Measurements from ENCODE around the gene RPL18A. TPM values are rescaled to one million over a fixed set of nuclear protein-coding genes. Genes with fewer than 3 reads are reported as not detected.

The RPL18A gene
- total RNA-seq, 1 donor from 2014 or later = 799 TPM

GRCh38 chr19:17841810-17842662 lies 17.7 kb upstream of the RPL18A start:
- DNase-seq = peak; percentile 93

DNA sequence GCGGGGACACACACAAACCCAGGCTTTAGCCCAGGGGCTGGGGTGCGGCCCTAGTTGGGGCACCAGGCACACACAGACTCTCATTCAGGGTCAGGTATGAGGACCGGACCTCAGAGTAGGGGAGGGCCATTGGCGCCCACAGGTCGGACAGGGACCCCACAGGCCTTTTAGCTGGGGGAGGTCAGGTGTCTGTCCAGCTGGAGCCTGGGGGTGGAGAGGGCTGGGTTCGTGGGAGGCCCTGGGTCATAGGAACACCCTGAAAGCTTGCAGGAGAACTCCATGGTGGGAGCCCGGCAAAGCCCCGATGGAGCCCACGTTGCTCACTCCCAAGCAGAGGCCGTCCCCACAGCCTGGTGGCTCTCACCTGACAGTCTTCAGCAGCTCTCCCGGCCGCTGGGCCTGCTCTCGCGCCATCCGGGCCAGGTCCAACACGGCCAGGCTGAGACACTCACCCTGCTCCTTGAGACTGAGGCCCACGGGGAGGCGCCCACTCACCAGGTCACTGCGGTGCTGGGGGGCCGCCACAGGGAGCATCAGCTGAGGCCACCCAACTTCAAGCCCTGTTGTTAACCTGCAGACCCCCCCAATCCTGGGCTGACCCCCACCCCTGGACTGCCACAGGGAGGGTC lies 16.9 kb upstream of the RPL18A start:
- DNase-seq = no peak

DNA sequence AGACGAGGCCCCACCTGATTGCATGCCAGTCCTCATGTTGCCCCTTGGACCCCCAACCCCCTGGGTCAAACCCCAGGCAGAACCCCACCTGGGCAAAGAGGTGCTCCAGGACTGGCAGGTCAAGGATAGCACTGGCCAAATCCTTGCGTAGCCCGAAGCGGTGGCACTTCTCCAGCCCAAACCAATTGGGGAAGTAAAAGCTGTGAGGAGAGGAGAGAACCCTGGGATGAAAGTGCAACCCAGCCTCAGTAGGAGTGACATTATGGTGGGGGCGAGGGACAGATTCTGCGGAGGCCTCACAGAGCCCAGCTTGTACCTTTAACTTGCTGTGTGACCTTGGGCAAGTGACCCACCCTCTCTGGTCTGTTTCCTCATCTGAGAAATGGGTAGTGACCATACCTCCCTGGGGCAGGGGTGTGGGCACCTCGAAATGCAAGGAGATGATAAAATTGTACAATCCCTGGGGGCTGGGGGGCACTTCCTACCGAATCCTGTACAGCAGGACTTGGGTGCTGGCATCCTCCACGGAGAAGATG lies 16.4 kb upstream of the RPL18A start:
- DNase-seq = no peak

GRCh38 chr19:17843908-17844490 lies 15.7 kb upstream of the RPL18A start:
- DNase-seq = no peak

- no peak for DNase-seq
Observed at GRCh38 chr19:17846146-17846545, 13.6 kb upstream of the RPL18A start.

DNA sequence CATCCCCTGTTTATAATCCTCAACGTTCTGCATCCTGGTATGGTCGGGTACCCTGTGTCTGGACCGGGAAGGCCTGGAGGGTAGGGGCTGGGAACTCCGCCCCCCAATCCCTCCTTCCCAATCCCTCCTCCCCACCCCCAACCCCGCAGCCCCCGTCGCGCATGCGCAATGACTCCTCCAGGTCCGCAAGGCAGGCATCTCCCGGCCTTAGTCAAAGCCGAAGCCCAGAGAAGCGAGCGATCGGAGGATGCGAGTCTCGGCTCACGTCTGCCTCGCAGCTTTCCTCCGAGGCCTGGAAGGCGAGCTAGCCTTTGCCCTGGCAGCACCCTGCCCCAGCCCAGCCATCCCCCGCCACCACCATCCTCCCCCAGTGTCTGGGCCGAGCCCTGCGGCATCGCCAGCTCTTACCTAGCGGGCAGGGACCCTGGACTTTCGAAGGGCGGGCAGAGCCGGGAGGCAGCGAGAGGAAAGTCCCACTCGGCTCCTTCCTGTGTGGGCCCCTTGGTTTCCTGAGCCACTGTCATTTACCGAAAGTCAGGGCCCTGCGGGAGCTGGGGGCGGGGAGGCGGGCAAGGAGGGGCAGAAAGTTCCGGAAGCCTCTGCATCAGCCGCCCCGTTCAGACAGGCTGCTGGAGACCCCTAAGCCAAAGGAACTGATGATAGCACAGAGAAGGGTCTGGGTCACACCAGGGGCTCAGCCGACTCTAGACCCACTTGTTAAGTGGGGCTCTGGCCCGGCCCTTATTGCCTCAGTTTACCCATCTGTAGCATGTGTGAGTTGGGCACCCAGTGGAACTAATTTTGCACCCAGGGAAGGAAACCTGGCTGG lies 12.0 kb upstream of the RPL18A start, which contains the start of gene JAK3:
TSS of gene JAK3 (minus strand) at position 445 of the 829 bp plus-strand sequence. CDS start 3,565 bp downstream, outside the sequence.
- peak; percentile 91 for DNase-seq

DNA sequence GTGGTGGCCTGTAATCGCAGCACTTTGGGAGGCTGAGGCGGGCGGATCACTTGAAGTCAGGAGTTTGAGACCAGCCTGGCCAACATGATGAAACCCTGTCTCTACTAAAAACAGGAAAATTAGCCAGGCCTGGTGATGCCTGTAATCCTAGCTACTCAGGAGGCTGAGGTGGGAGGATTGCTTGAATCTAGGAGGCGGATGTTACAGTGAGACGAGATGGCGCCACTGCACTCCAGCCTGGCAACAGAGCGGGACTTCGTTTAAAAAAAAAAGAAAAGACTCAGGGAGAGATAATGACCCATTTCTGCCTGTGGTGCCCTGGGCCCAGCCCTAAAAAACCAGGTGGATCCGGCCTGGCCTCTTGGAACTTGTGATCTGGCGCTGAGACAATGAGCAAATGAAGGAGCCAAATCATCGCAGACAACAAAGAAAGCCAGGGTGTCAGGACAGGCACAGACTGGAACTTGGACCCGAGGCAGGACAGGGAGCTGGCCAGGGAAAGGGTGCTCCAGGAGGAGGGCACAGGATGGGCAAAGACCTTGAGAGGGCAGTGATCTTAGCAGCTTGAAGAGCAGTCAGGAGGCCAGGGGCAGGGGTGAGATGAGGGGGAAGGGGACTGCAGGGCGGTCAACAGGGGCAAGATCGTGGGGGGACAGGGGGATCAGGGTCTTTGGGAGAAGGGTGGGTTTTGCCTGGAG lies 11.0 kb upstream of the RPL18A start:
- no peak for DNase-seq

DNA sequence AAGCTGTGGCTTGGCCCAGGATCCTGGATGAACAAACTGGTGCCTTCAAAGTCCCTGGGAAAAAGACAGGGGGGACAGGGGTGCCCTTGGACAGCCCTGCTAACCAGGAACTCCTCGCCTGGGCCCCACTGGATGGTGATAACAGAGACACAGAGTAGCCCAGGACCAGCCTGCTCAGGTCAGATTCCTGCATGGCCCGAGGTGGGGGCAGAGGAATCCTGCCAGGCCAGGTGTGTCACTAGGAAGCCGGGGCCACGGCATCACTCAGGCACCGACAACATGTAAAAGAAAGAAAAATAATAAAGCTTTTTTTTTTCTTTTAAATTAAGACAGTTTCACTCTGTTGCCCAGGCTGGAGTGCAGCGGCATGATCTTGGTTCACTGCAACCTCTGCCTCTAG lies 5.6 kb upstream of the RPL18A start:
- no peak for DNase-seq

DNA sequence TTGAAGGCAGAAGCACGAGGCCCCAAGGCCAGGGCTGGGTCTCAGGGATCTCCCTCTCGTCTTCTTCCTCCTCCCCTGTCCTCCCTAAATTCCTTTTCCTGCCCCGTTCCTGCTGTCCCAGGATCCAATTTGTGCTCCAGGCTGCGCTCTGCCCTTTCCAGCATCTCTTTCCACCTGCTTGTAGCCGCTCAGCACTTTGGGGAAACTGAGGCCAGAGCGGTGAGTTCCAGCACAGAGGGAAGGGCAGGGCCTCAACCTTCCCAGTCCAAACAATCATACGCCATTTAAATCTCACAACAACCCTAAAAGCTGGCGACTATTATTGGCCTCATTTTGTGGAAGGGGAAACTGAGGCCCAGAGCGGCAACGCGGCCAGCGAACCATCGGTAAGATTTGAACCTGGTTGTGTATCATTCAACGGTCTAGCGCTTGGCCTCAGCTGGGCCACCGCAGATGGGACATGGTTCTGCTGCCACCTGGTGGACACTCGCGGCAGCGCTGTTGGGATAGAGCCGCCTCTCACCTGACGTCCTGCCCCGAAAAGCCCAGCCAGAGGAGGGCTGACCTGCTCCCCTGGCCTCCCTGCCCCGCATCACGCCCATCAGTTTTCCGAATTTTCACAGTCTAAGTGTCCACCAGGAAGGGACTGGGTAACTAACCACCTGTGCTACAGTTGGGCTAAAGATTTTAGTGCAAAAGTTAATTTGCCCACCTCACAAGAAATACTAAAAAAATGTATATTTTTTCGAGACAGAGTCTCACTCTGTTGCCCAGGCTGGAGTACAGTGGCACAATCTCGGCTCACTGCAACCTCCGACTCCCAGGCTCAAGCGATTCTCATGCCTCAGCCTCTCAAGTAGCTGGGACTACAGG lies 4.2 kb upstream of the RPL18A start:
- peak; percentile 89 for DNase-seq

DNA sequence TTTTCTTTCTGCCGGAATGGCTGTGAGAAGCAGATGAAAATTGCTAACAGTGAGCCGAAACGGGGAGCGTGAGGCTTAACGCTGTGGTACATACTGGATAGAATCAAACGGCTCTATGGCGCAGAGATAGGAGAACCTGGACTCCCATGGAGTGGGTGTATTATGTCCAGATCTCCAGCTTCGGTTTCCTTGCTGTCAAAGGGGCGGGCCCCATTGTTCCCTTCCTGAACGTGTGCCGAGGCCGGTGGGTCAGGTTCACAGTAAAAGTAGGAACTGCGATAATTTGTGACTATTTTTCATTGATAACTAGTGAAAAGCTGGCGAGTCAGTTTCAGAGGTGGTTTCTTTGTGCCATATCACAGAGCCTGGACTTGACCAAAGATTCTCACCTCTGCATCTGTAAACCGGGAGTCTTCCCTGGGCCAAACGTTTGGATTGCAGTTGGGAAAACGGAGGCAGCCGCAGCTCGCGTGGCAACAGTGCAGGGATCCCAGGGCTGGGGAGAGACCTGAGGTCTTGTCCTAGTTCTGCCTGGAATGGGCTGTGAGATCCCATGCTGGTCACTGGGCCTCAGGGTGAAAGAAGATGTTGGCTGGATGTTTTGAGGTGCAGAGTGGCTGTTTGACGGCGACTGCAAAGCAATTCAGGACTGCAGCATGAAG lies 752 bp downstream of the RPL18A start:
- no peak for DNase-seq

DNA sequence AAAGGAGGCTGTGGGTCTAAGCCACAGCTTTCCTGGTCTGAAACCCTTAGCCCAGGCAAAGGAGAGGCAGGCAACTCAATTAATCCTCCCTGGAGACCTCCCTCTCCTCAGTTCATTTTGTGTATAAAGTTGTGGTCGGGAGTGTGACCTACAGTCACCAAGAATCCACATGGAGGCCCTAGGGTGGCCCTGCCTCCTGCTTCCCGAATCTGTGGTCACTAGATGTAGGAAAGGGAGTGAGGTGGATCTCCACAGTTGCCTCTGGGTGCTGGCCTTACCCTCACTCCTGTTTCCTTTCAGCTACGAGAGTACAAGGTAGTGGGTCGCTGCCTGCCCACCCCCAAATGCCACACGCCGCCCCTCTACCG lies 1.3 kb downstream of the RPL18A start:
- no peak for DNase-seq

DNA sequence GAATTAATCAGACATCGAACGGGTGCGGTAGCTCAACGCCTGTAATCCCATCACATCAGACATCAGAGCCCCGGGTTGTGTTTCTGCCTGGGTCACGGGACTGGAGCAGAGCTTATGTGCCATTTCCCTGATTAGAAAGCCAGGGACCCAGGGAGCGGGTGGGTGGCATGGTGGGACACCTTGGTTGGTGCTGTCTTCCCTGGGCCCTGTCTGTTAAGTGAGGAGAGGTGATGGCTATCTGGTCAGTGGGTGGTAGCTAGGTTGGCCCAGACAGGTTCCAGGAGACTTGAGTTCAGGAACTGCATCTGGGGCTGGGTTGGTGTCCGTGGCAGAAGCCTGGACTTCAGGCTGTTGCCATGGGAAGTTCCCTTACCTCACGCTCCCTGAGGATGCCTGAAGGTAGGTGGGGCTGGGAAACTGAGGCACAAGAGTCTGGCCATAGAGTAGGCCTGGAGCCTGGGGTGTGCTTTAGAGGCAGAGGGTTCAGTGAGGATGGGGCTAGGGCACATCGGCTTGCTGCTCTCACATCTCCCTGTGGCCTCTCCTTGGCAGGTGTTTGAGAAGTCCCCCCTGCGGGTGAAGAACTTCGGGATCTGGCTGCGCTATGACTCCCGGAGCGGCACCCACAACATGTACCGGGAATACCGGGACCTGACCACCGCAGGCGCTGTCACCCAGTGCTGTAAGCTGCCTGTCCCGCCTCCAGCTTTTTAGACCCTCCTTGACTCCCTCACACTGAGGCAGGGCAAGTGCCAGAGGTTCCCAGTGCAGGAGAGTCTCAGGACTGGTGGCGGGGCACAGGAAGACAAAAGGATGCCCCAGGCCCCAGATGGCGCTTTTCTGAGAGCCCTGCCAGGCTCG lies 2.1 kb downstream of the RPL18A start:
- no peak for DNase-seq

GRCh38 chr19:17862711-17863519 lies 3.2 kb downstream of the RPL18A start:
- DNase-seq = no peak

GRCh38 chr19:17863520-17864182 lies 3.9 kb downstream of the RPL18A start:
- no peak for DNase-seq

- DNase-seq = no peak
Observed at GRCh38 chr19:17865364-17866311, 5.9 kb downstream of the RPL18A start.

DNA sequence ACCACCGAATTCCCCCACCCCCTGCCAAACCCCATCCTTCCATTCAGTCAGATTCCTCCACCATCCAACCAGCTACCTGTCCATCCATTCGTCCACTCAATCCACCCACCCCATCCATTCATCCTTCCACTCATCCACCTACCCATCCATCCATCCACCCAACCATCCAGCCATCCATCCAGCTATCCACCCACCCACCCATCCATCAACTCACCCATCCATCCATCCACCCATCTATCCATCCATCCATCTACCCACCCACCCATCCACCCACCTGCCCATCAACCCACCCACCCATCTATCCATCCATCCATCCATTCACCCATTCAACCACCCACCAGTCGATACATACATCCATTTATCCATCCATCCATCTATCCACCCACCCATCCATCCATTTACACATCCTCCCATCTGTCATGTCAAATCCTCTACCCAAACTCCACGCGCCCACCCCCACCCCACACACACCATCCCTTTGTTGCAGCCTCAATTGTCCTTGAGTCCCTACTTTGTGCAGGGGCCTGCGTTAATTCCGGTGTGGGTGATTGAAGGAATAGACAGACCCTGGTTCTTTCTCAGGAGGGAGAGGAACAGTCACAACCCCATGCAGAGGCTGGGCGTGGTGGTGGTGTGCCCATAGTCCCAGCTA lies 6.7 kb downstream of the RPL18A start:
- no peak for DNase-seq
